Measurements from ENCODE around the gene DNAJC4.

The DNAJC4 gene

DNA sequence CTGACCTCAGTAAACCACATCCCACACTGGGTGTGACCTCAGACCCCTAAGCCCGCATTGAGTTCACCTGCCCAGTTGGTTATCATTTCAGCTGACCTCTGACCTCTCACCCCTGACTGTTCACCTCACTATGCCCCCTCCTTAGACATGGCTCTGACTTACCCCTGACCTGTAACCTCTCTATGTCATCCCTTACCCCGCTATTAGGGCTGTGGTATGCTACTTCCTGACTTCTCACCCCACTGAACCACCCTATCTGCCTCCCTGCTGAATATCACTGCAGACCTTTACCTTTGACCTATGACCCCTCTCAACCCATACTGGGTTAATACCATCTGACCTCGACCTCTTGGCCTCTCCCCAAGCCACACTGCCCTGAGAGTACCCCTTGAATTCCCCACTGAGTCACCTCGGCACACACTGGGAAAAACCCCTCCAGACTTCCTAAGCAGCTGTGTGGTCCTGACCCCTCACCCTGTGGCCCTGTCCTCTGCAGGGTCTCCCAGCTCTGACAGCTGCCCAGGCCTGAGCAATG, 29.3 kb downstream of the DNAJC4 start:
- DNase-seq (ENCODE audit: low spot score): no peak

DNA sequence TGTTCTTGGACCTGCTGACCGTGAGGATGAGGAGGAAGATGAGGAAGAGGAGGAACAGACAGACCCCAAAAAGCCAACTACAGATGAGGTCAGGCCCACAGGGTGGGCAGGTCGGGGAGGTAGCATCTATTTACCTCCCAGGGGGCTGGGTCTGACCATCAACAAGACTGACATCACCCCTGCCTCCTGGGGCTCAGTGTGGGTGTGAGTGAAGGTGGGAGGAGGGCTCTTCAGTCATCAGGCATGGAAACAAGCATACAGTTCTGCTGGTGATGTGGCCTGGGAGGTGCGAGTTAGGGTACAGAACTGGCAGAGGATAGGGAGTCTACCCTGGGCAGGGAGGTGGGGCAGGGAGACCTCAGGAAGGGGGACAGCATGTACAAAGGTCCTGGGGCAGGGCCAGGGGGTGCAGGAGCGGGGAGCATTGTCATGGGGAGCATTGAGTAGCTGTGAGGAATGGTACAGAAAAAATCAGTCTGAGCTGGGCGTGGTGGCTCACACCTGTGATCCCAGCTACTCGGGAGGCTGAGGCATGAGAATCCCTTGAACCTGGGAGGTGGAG, 29.9 kb downstream of the DNAJC4 start:
- DNase-seq (ENCODE audit: low spot score): no peak

DNA sequence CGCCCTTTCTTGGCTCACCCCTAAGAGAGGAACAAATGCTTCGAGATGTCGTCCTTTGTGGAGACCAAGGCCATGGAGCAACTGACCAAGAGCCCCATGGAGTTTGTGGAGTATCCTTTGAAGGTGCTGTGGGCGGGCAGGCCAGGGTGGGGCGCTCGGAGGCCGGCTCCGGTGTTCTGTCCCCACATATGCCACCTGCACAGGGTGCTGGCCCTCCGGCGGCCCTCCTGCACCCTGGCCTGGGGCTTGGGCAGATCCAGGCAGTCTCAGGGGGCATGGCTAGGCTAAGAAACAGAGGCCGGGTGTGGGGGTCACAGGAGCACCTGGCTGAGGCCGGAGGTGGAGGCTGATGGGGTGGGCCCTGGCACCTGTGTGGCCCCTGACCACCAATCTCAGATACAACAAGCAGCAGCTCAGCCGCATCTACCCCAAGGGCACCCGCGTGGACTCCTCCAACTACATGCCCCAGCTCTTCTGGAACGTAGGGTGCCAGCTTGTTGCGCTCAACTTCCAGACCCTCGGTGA, 31.3 kb downstream of the DNAJC4 start:
- no peak for DNase-seq (ENCODE audit: low spot score)

DNA sequence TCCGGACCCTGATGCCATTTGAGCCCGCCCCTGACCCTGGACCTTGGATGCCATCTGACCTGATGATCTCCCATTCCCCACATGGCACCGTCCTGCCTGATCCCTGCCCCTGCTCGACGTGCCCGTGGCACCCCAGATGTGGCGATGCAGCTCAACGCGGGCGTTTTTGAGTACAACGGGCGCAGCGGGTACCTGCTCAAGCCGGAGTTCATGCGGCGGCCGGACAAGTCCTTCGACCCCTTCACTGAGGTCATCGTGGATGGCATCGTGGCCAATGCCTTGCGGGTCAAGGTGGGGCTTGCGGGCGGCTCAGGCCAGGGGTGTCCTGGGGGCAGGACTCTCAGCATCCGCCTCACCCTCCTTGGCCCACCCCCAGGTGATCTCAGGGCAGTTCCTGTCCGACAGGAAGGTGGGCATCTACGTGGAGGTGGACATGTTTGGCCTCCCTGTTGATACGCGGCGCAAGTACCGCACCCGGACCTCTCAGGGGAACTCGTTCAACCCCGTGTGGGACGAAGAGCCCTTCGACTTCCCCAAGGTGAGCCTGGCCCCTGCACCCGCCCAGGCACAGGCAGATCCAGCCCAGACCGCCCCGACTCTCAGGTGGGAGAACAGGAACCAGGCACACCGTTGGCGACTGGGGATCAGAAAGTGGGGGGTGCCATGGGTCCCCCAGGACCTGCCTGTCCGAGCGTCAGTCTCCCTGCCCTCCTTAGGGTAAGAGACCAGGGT, 32.1 kb downstream of the DNAJC4 start:
- no peak for DNase-seq (ENCODE audit: low spot score)

DNA sequence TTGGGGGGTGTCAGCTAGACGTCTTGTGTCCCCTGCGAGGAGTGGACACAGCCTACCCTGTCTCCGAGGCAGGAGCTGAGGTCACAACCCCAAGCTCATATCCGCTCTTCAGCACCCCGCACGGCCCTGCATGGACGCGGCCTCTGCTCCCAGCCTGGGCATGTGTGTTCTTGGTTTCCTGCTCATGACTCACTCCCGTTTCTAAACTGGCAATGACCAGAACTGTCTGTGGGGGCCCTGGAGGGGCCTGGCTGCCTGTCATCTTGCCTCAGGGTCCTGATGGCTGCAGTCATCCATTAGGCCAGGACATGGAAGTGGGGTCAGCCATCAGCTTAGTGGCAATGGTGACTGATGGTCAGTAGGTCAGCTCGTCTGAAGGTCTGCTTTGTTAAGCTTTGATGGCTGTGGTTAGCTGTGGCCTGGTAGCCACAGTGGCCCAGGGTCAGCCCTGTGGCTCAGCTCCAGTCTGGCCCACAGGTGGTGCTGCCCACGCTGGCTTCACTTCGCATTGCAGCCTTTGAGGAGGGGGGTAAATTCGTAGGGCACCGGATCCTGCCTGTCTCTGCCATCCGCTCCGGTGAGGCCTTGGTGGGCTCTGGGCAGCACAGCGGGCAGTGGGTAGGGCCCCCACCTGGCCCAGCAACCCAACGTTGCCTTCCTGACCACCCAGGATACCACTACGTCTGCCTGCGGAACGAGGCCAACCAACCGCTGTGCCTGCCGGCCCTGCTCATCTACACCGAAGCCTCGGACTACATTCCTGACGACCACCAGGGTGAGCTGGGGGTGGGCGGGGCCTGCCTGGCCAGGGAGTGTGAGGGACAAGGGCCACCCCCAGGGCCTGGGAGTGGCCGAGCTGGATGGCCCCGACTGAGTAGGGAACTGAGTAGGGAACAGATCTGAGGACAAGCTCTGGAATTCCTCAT, 32.9 kb downstream of the DNAJC4 start:
- DNase-seq (ENCODE audit: low spot score): no peak

DNA sequence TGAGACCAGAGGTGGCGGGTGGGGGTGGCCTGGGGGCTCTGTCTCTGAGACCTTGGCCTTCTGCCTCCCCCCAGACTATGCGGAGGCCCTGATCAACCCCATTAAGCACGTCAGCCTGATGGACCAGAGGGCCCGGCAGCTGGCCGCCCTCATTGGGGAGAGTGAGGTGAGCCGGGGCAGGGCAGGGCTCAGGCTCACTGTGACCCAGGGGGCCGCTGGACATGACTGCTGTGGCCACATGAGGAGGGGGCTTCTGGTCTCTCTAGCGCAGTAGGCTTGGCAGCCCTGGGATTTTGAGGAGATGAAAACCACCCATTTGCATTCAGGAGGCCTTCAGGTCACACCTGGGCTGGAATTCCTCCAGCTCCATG, 33.6 kb downstream of the DNAJC4 start:
- DNase-seq (ENCODE audit: low spot score): no peak

DNA sequence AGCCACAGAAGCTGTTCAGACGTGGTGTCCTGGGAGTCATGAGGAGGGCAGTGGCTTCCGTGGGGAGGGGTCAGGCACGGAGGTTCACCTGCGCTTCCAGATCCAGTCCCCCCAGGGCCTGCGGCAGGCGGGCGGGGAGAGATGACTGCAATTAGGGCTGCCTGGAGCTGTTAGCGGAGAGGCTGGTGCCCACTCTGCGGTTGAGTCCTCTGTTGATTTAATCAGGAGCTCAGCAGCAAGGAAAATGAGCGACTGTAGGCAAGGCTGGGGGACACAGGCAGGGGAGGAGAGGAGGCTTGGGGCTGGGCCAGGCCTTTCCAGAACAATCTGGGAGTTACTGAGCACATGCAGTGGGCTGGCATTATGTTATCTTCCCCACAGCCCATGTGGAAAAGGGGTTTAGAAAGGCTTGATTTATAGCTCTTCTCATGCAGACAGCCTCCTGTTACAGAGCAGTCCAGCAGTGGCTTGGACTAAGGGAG, 34.1 kb downstream of the DNAJC4 start:
- no peak for DNase-seq (ENCODE audit: low spot score)

DNA sequence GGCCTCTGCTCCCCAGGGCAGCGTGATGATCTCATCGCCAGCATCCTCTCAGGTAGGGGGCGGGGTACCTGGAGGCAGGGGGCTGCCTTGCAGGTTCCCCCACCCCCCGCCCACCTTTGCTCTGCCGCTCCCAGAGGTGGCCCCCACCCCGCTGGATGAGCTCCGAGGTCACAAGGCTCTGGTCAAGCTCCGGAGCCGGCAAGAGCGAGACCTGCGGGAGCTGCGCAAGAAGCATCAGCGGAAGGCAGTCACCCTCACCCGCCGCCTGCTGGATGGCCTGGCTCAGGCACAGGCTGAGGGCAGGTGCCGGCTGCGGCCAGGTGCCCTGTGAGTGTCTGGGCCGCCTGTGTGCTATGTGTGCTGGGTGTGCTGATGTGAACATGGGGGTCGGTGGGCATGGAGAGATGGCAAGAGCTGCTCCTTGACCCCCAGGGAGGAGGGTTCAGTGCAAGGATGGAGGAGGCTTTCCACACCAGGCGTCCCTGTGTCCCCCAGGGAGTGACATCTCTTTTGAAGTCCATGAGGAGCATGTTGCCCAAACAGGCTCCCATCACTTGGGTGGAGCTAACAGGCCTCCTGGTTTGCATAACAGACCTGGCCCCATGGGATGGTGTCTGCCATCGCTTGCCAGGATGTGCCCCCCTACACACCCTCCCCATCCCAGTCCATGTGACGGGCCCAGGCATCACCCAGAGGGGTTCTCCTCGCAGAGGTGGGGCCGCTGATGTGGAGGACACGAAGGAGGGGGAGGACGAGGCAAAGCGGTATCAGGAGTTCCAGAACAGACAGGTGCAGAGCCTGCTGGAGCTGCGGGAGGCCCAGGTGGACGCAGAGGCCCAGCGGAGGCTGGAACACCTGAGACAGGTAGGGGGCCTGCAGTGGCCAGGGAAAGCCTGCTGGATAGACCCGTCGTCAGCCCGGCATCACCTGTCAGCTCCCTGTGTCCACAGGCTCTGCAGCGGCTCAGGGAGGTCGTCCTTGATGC, 35.1 kb downstream of the DNAJC4 start:
- no peak for DNase-seq (ENCODE audit: low spot score)

DNA sequence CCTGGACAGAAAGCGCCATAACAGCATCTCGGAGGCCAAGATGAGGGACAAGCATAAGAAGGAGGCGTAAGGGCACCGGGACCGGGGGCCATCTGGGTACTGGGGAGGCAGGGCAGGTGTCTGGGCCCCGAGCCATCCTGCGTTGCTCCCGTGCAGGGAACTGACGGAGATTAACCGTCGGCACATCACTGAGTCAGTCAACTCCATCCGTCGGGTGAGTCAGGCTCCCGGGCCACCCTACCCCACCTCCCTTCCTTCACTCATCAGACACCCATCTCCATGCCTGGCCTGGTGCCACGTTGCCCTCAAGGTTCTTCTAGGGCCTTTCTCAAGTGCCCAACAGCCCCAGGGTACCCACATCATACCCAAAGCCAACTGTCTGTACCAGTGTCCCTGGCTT, 36.0 kb downstream of the DNAJC4 start:
- no peak for DNase-seq (ENCODE audit: low spot score)

DNA sequence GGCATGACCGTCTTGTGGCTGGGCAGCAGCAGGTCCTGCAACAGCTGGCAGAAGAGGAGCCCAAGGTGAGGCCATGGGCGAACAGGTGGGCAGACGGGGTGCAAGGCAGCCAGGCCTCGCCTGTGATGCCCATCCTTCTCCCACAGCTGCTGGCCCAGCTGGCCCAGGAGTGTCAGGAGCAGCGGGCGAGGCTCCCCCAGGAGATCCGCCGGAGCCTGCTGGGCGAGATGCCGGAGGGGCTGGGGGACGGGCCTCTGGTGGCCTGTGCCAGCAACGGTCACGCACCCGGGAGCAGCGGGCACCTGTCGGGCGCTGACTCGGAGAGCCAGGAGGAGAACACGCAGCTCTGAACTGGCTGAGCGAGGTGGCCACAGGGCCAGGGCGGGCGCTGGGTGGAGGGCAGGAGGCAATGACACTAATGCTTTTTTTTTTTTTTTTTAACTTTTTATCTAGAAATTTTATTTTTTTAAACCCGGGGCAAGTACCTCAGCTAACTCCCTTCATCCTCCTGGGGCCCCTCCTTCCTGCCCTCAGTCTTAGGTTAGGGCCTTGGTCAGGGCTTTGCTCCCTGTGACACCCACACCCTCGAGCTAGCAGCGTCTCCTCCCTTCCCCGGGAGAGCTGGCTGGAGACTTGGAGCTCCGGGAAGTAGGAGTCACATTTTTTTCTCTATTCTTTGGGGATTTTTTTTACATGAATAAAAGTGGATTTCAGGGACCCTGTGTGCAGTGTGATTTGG, 37.0 kb downstream of the DNAJC4 start:
- DNase-seq (ENCODE audit: low spot score): no peak

DNA sequence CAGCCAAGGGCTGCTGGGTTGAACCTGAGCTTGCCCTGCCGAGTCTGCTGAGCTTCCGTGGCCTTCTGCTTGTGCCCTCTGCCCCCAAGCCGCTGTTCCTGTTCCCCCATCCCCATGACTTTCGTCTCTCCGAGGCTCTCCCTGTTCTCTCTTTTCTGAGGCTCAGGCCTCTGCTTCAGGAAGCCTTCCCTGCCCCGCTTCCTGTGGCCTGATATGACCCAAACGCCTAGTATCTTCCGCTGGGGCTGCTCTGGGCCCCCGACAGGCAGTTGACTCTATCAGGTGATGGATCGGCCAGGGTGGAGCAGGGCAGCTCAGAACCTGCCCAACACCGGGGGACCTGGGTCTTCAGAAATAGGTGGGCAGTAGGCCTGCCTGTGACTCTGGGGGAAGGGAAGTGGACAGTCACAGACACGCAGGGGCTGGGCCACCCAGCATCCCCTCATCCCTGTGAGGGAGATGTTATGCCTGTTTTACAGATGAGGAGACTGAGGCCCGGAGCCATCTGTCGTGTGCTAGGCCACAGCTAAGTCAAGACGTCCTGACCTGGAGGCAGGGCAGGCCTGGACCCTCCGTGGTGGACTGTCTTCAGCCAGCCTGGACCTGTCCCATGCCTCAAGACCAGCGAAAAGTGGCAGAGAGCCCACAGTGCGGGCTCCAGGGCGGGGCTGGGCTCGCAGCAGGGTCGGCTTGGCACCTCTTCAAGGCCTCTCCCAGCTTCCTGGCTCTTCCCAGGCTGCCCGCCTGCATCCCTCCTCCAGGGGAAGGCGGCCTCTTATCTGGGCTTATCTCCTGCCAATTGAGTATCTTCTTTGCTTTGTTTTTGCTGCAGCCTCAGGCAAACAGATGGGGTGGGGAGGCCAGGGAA, 37.9 kb downstream of the DNAJC4 start:
- no peak for DNase-seq (ENCODE audit: low spot score)

DNA sequence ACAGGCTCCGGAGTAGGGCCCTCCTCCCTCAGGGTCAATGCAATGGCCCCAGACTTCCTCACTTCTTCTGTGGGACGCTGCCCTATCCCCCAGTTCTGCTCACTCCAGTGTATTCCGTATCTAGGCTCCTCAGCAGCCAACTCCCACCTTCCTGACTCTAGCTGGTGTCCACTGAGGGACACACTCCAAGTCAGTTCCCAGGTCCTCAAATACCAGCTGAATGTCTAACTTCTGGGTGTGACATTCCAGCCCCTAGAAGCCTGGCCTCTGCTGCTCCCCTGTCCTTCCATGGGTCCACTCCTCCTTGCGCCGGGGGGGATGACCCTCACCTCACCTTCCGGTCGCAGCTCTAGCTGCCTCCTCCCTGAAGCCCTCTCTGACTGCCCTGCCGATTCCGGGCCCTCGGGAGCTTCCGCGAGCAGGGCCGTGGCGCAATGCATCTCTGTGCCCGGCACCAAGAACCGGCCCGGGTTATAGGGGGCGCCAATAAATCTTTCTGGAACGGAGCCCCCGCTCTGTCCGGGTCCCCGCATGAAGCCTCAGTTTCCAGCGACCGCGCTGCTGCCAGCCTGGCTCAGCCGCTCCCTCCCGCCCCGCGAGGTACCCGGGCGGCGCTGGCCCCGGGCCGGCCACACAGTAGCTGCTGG, 38.7 kb downstream of the DNAJC4 start:
- DNase-seq (ENCODE audit: low spot score): no peak

DNA sequence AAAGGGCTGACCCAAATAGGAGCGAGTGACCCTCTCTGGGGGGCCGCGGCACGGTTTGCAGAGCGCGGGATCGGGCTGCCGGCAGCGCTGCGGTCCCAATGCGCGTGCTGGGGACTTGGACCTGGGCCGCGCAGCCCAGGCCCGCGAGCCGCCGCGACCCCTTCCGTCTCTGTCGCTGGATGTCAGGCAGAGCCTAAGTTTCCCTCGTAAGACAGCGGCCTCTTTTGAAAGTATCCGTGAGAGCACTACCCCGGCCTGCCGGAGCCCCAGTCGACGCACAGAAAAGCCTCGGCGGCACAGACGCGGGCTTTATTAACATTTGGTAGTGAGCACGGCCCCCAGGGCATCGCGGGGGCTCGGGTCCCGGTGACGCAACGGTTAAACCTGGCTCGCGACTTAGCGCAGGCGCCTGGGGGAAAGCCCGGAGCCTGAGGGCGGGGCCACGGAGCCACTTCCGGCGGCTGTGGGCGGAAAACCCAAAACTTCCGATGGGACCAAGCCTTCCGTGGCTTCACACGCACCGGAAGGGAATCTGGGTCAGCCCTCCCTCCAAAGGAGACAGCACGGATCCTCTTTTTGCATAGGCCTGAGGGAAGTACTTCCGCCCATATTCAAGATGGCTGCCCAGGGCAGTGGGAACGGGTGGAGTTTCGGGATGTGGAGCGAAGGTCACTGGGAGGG, 39.3 kb downstream of the DNAJC4 start:
- DNase-seq (ENCODE audit: low spot score): peak; percentile 86

DNA sequence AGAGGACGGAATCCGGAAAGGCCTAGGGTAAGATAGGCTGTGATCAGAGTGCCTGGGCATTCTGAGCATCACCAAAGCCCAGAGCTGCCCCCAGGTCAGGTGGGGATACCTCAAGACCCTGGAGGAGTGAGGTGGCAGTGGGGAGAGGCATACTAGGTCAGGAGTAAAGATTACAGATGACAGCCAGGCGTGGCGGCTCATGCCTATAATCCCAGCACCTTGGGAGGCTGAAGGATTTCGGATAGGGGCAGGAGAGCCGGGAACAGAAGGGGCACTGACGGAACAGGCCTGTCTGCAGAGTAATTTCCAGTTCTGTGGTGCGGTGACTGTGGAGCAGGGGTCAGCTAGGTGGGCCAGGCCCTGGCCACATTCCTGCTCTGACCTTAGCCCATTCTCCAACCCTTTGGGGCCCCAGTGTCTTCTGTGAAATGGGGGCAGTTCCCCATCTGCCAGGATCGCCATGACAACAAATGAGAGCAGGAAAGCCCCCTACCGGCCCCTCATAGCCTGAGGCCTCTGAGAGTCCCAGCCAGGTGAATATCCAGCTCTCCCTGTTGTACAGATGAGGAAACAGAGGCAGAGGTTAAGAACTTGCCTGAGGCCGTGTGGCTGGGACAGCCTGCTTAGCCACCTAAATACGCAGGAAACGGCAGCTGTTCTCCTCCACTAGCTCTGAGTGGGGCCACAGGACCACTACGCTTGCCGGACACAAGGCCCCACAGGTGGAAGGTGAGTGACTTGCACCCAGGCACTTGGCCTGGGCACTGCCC, 44.9 kb downstream of the DNAJC4 start:
- no peak for DNase-seq (ENCODE audit: low spot score)

DNA sequence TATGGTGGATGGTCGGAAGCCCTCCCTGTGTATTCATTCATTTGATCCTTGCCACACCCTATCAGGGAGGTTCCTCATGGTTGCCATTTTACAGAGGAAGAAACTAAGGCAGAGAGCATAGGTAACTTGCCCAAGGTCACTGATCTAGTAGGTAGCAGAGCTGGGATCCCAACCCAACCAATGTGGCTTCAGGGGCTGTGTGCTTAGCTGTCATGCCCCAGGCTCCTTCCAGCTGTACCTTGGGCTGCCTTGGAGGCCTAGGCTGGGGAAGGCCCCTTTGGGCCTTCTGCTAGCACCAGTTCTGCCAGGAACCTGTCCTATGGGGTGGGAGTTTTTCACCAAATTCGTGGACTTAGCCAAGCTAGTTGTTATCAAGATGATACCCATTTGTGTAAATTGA, 45.5 kb downstream of the DNAJC4 start:
- no peak for DNase-seq (ENCODE audit: low spot score)

DNA sequence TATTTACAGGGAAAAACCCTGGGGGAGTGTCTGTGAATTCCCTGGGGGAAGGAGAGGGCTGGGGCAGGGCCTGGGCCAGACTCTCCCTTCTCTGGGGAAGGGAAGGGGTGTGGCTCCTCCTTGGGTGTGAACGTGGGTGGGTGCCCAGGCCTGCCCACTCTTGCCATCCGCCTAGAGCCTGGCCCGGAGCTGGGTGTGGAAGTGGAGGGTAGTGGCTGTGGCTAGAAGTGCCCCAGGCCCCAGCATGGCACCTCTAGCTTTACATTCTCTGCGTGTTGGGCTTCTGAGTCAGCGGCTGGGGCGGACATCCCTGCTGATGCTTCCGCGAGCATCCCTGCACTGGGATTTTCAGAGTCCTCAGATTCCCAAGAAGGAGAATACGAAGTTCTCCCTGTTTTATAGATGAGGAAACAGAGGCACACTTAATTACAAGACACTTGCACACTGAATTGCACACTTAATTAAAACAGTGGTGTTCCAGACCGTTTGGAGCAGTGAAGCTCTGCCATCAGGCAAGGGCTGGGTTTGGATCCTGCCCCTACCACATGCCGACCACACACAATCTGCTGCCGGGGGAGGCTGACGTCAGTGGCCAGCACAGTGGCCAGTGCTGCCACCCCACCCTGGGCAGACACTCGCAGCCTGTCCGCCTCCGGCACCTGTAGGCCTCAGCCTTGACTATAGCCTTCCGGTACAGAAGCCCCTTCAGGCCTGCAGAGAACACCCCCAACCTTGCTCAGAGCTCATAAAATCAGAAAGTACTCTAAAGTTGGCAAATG, 46.5 kb downstream of the DNAJC4 start:
- no peak for DNase-seq (ENCODE audit: low spot score)

All from germinal center (tissue), 1 donor.